ENCODE measurements around the gene UBE2G2. TPM values are rescaled to one million over a fixed set of nuclear protein-coding genes. Genes with fewer than 3 reads are reported as not detected.

The UBE2G2 gene
- total and polyA plus RNA-seq, 7 donors, result 39.0 to 93.8 (median 72.8) TPM

DNA sequence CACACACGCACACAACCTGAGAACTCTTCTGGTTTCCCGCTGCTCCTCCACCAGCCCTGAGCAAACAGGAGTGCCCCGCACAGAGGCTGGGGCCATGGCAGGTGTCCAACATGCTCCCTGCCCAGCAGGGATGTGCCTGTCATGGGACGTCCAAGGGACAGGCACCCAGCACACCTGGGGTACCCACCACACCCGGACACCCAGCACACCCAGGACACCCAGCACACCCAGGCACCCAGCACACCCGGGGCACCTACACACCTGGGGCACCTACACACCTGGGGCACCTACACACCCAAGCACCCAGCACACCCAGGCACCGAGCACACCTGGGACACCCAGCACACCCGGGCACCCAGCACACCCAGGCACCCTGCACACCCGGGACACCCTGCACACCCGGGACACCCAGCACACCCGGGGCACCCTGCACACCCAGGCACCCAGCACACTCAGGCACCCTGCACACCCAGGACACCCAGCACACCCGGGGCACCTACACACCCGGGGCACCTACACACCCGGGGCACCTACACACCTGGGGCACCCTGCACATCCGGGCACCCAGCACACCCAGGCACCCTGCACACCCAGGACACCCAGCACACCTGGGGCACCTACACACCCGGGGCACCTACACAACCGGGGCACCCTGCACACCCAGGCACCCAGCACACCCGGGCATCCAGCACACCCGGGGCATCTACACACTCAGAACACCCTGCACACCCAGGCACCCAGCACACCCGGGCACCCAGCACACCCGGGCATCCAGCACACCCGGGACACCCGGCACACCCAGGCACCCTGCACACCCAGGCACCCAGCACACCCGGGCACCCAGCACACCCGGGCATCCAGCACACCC is 37.9 kb downstream of the UBE2G2 start:
- Histone ChIP-seq H3K36me3 (ENCODE audit: insufficient read depth in 1 of 2, low read depth in 1 of 2) (peaks cover 0 to 5% of the 10 kb centered on the region in 2 donors), H3K4me3 (no peak overlapping the region), H3K27me3 (ENCODE audit: insufficient read depth in 3 of 3, low read length in 2 of 3) (no peaks in the 10 kb centered on the region), H3K9me3 (no peaks in the 10 kb centered on the region), H3K4me1 (no peaks in the 10 kb centered on the region), H3K27ac (no peak overlapping the region)
- intact Hi-C loops (cut with DNase I), result no loop called here
- ATAC-seq, result no peak
- no peak for DNase-seq
- WGBS, 3 donors, result 77 to 89% (median 84%) methylated on average over 17 to 23 of the region's 25 CpGs
- TF ChIP-seq, protein P1, sequence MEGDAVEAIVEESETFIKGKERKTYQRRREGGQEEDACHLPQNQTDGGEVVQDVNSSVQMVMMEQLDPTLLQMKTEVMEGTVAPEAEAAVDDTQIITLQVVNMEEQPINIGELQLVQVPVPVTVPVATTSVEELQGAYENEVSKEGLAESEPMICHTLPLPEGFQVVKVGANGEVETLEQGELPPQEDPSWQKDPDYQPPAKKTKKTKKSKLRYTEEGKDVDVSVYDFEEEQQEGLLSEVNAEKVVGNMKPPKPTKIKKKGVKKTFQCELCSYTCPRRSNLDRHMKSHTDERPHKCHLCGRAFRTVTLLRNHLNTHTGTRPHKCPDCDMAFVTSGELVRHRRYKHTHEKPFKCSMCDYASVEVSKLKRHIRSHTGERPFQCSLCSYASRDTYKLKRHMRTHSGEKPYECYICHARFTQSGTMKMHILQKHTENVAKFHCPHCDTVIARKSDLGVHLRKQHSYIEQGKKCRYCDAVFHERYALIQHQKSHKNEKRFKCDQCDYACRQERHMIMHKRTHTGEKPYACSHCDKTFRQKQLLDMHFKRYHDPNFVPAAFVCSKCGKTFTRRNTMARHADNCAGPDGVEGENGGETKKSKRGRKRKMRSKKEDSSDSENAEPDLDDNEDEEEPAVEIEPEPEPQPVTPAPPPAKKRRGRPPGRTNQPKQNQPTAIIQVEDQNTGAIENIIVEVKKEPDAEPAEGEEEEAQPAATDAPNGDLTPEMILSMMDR (IDR thresholded peaks at IDR 0.05), result no peak

DNA sequence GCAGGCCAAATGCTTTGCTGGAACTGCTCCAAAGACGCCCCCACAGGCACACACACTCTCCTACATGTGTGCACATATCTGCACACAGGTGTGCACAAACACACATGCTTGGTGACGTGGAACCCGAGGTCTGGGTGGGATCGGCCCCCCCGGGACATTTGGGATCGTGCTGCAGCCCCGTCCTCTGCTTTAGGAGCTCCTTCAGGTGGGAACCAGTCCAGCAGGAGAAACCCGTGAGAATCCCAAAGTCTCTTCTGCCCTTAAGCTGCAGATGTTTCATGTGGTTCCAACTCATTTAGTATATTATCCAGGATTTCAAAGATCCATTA is 38.6 kb downstream of the UBE2G2 start:
- Histone ChIP-seq H3K27ac (no peak overlapping the region), H3K36me3 (ENCODE audit: insufficient read depth in 1 of 2, low read depth in 1 of 2) (no peaks in the 10 kb centered on the region), H3K27me3 (ENCODE audit: insufficient read depth in 3 of 3, low read length in 2 of 3) (no peaks in the 10 kb centered on the region), H3K9me3 (no peaks in the 10 kb centered on the region), H3K4me1 (no peaks in the 10 kb centered on the region), H3K4me3 (no peak overlapping the region)
- WGBS, 3 donors, result 75 to 77% (median 75%) methylated on average over 8 of the region's 8 CpGs
- TF ChIP-seq, protein P1 (IDR thresholded peaks at IDR 0.05), result no peak
- intact Hi-C loops (cut with DNase I), result no loop called here
- ATAC-seq (no peak), DNase-seq (no peak)

DNA sequence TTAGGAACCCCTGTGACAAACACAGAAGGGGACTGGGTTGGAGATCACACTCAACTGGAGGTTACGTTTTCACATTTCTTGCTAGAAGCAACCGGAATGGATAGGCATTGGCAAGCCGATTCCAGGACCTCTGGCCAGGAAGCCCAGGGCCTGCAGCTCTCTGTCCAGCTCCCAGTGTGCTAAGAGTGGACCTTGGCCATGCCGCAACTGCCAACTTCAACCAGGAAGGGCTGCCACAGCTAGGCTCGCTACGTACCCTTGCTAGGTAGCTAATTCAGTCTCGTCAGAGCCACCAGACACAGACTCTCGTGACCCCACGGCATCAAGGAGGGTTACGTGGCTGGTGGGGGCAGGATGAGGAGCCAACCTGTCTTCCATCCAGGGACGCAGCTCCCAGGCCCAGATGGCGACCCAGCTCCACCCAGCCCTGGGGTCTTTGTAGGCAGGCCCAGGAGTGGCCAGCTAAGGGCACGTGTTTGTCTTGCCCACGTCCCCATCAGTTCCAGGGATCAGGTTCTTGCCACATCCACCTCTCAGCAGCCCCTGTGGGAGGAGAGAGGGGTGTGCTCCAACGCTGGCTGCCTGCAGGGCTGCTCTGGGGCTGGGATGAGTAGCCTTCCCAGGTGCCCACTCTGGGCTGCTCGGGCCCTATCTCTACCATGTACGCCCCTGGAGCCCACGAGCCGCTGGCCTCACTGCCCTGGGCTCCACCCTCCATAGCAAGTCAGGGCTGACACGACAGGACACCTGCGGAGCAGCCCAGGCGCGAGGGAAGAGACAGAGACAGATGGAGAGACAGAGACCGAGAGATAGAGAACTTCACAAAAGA is 39.2 kb downstream of the UBE2G2 start:
- no peaks in the 10 kb centered on the region for H3K9me3 ChIP-seq
- no peak overlapping the region for H3K27ac ChIP-seq
- H3K36me3 ChIP-seq (ENCODE audit: insufficient read depth in 1 of 2, low read depth in 1 of 2), result no peaks in the 10 kb centered on the region
- DNase-seq (no peak), ATAC-seq (no peak)
- H3K4me1 ChIP-seq, result no peaks in the 10 kb centered on the region
- no peaks in the 10 kb centered on the region for H3K27me3 ChIP-seq (ENCODE audit: insufficient read depth in 3 of 3, low read length in 2 of 3)
- TF ChIP-seq, protein P1 (IDR thresholded peaks at IDR 0.05), result no peak
- 84 to 90% (median 86%) methylated on average over 24 of the region's 24 CpGs for WGBS, 3 donors
- no peak overlapping the region for H3K4me3 ChIP-seq
- intact Hi-C loops (cut with DNase I), result no loop called here

DNA sequence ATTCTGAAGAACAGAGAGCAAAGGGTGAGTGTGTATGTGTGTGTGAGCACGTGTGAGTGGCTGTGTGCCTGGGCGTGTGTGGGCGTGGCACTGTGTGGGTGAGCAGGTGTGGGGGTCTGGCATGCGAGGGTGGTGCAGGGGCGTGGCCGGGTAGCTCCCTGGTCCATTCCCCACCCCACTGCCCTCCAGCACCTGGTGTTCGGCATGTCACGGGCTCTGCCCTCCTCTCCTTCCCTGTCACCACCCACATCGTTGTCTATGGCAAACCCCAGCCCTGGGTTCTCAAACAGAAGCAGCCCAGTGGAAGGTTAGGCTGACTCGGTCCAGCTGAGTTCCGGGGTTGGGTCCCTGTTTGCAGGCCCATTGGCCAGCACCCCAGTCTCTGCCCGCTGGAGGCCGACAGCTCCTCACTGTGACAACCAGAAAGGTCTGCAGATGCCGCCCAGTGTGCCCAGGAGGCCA is 39.8 kb downstream of the UBE2G2 start:
- intact Hi-C loops (cut with DNase I), result no loop called here
- no peaks in the 10 kb centered on the region for H3K36me3 ChIP-seq (ENCODE audit: insufficient read depth in 1 of 2, low read depth in 1 of 2)
- WGBS, 3 donors, result 78 to 83% (median 82%) methylated on average over 12 to 14 of the region's 14 CpGs
- DNase-seq (no peak), ATAC-seq (no peak)
- TF ChIP-seq, protein P1 (IDR thresholded peaks at IDR 0.05), result no peak
- no peaks in the 10 kb centered on the region for H3K4me1 ChIP-seq
- H3K27me3 ChIP-seq (ENCODE audit: insufficient read depth in 3 of 3, low read length in 2 of 3), result no peaks in the 10 kb centered on the region
- H3K27ac ChIP-seq, result no peak overlapping the region
- H3K9me3 ChIP-seq, result no peaks in the 10 kb centered on the region
- H3K4me3 ChIP-seq, result no peak overlapping the region
